Body of pancreas (tissue), 4 donors: ENCODE measurements around the gene ZFX.

ENCODE experiments used
- CTCF ChIP-seq, 7 experiments: fragments of 450-650 bp in 4 of 7; fragments of 200-600 bp in 3 of 7; sonication (generic) in 3 of 7; IDR thresholded peaks; one replicate each; pipeline ENCODE4 v1.5.1; 2016 to 2019; ENCODE audit warnings: antibody characterized with exemption in 7 of 7
- POLR2A ChIP-seq, 3 donors: fragments of 450-650 bp; IDR thresholded peaks; one replicate each; pipeline ENCODE4 v1.6.1; 2016; ENCODE audit warnings: antibody characterized with exemption in 3 of 3, mild to moderate bottlenecking in 2 of 3

DNA sequence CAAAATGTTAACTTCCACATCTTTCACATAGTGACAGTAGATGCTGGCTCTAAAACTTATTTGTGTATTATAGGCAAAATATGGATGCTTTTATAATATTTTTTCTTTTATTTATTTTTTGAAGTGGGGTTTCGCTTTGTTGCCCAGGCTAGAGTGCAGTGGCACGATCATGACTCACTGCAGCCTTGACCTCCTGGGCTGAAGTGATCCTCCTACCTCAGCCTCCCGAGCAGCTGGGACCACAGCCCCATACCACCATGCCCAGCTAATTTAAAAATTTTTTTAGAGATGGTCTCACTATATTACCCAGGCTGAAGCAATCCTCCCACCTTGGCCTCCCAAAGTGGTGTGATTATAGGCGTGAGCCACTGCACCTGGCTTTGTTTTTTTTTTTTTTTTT is 48.6 kb downstream of the ZFX start:
- TF ChIP-seq CTCF (IDR thresholded peaks at IDR 0.05) (no peak), POLR2A (IDR thresholded peaks at IDR 0.05) (no peak)
